Peyer's patch (tissue), 4 donors: ENCODE measurements around the gene CDKAL1. TPM values are rescaled to one million over a fixed set of nuclear protein-coding genes. Genes with fewer than 3 reads are reported as not detected.

ENCODE experiments used
- DNase-seq, 3 donors: peaks; one replicate each; pipeline ENCODE4 v3.0.0-alpha.2; 2017 to 2019
- H3K27ac ChIP-seq, 4 donors: fragments of 200-600 bp; sonication (generic); one replicate each; pipeline ENCODE4 v1.5.1; 2016 to 2019
- H3K27me3 ChIP-seq, 2 donors: fragments of 200-600 bp; sonication (generic); one replicate each; pipeline ENCODE4 v1.5.1; 2019
- H3K36me3 ChIP-seq, 3 donors: fragments of 200-600 bp; sonication (generic); one replicate each; pipeline ENCODE4 v1.5.1; 2016 to 2019
- H3K4me1 ChIP-seq, 4 donors: fragments of 200-600 bp; sonication (generic); one replicate each; pipeline ENCODE4 v1.5.1; 2016 to 2019
- H3K4me3 ChIP-seq, 4 donors: fragments of 200-600 bp; sonication (generic); 1 replicate in 3 of 4; 2 replicates in 1 of 4; pipeline ENCODE4 v1.5.1; 2016 to 2019; ENCODE audit warnings: mild to moderate bottlenecking in 1 of 4
- H3K9me3 ChIP-seq, 4 donors: fragments of 200-600 bp; sonication (generic); one replicate each; pipeline ENCODE4 v1.5.1; 2016 to 2019; ENCODE audit warnings: mild to moderate bottlenecking in 1 of 4
- POLR2A ChIP-seq, 2 donors: fragments of 450-650 bp; IDR thresholded peaks; one replicate each; pipeline ENCODE4 v1.5.1; 2017; ENCODE audit warnings: antibody characterized with exemption in 2 of 2, mild to moderate bottlenecking in 2 of 2, moderate library complexity in 2 of 2
- total RNA-seq, 4 donors: library from RNA; depleted of rRNA; stranded (reverse); fragments of >200 nt; gene quantifications; one replicate each; pipeline ENCODE4 v1.1.0, GENCODE V29; 2016
- TF ChIP-seq, protein P1 (sequence below), 6 experiments: fragments of 450-650 bp in 4 of 6; fragments of 200-600 bp in 2 of 6; sonication (generic) in 1 of 6; IDR thresholded peaks; one replicate each; pipeline ENCODE4 v1.5.1; 2017 to 2019; ENCODE audit warnings: antibody characterized with exemption in 6 of 6, mild to moderate bottlenecking in 3 of 6, moderate library complexity in 1 of 6

Gene CDKAL1
- total RNA-seq, 4 donors from 2014 or later = 10.3 to 31.4 (median 11.6) TPM

DNA sequence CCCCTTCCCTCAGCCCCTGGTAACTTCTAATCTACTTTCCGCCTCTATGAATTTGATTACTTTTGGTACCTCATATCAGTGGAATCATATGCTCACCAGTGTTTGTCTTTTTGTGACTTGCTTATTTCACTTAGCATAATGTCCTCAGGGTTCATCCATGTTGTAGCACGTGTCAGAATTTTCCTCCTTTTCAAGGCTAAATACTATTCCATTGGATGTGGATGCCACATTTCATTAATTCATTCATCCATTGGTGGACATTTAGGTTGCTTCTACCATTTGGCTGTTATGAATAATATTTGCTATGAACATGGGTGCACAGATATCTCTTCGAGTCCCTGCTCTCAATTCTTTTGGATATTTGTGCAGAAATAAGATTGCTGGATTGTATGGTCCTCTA lies 670.7 kb downstream of the CDKAL1 start:
- Histone ChIP-seq H3K27ac (no peak overlapping the region), H3K4me3 (no peak overlapping the region), H3K9me3 (no peaks in the 10 kb centered on the region), H3K27me3 (no peaks in the 10 kb centered on the region), H3K36me3 (no peaks in the 10 kb centered on the region), H3K4me1 (no peaks in the 10 kb centered on the region)
- no peak for TF ChIP-seq POLR2A (IDR thresholded peaks at IDR 0.05)
- TF ChIP-seq, protein P1, sequence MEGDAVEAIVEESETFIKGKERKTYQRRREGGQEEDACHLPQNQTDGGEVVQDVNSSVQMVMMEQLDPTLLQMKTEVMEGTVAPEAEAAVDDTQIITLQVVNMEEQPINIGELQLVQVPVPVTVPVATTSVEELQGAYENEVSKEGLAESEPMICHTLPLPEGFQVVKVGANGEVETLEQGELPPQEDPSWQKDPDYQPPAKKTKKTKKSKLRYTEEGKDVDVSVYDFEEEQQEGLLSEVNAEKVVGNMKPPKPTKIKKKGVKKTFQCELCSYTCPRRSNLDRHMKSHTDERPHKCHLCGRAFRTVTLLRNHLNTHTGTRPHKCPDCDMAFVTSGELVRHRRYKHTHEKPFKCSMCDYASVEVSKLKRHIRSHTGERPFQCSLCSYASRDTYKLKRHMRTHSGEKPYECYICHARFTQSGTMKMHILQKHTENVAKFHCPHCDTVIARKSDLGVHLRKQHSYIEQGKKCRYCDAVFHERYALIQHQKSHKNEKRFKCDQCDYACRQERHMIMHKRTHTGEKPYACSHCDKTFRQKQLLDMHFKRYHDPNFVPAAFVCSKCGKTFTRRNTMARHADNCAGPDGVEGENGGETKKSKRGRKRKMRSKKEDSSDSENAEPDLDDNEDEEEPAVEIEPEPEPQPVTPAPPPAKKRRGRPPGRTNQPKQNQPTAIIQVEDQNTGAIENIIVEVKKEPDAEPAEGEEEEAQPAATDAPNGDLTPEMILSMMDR (IDR thresholded peaks at IDR 0.05) = no peak
- no peak for DNase-seq

GRCh38 chr6:21208081-21208795 lies 674.0 kb downstream of the CDKAL1 start:
- no peak overlapping the region for H3K27ac ChIP-seq

DNA sequence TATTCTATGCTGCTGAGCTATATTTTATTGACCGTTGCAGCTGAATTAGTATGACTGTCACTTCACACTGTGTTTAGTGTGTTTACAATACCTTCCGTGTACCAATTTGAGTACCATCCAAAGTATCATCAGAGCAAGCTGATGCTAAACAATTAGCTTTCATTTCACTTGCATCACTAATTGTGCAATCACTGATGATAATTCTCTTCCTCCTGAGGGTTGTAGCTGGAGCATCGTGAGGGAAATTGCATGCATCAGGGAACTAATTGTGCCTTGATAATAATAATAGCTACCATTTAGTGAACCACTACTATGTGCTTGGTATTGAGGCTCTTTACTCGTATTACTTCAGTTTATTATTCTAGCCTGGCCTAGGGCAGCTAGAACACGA lies 674.5 kb downstream of the CDKAL1 start:
- no peak for TF ChIP-seq POLR2A (IDR thresholded peaks at IDR 0.05)
- TF ChIP-seq, protein P1 (IDR thresholded peaks at IDR 0.05) = no peak
- Histone ChIP-seq H3K36me3 (peaks cover 0 to 4% (median 0%) of the 10 kb centered on the region in 3 donors), H3K27ac (no peak overlapping the region), H3K4me1 (no peaks in the 10 kb centered on the region), H3K9me3 (no peaks in the 10 kb centered on the region), H3K27me3 (no peaks in the 10 kb centered on the region), H3K4me3 (no peak overlapping the region)
- DNase-seq = no peak

More at GRCh38 chr6:21208081-21208795, 674.0 kb downstream of the CDKAL1 start:
- Histone ChIP-seq H3K36me3 (peaks cover 0 to 4% (median 0%) of the 10 kb centered on the region in 3 donors), H3K4me1 (no peaks in the 10 kb centered on the region), H3K27me3 (no peaks in the 10 kb centered on the region), H3K9me3 (no peaks in the 10 kb centered on the region), H3K4me3 (no peak overlapping the region)
- TF ChIP-seq, protein P1 (IDR thresholded peaks at IDR 0.05) = no peak
- TF ChIP-seq POLR2A (IDR thresholded peaks at IDR 0.05) = no peak
- no peak for DNase-seq

GRCh38 chr6:21213492-21213891 lies 679.2 kb downstream of the CDKAL1 start:
- peaks cover 0 to 4% (median 0%) of the 10 kb centered on the region in 3 donors for H3K36me3 ChIP-seq
- H3K4me3 ChIP-seq = no peak overlapping the region
- no peak for DNase-seq
- H3K9me3 ChIP-seq = no peaks in the 10 kb centered on the region
- no peak overlapping the region for H3K27ac ChIP-seq
- TF ChIP-seq, protein P1 (IDR thresholded peaks at IDR 0.05) = no peak
- no peak for TF ChIP-seq POLR2A (IDR thresholded peaks at IDR 0.05)
- no peaks in the 10 kb centered on the region for H3K27me3 ChIP-seq
- H3K4me1 ChIP-seq = no peaks in the 10 kb centered on the region

GRCh38 chr6:21214738-21215448 lies 680.6 kb downstream of the CDKAL1 start:
- no peak for TF ChIP-seq POLR2A (IDR thresholded peaks at IDR 0.05)
- TF ChIP-seq, protein P1 (IDR thresholded peaks at IDR 0.05) = no peak
- DNase-seq = no peak

More at GRCh38 chr6:21214738-21215448, 680.6 kb downstream of the CDKAL1 start:
- H3K9me3 ChIP-seq = no peaks in the 10 kb centered on the region
- H3K4me1 ChIP-seq = no peaks in the 10 kb centered on the region
- no peak overlapping the region for H3K27ac ChIP-seq
- H3K27me3 ChIP-seq = no peaks in the 10 kb centered on the region
- peaks cover 0 to 4% (median 0%) of the 10 kb centered on the region in 3 donors for H3K36me3 ChIP-seq
- no peak overlapping the region for H3K4me3 ChIP-seq
